Measurements from ENCODE around the gene TECR.

- TF ChIP-seq, protein P1, sequence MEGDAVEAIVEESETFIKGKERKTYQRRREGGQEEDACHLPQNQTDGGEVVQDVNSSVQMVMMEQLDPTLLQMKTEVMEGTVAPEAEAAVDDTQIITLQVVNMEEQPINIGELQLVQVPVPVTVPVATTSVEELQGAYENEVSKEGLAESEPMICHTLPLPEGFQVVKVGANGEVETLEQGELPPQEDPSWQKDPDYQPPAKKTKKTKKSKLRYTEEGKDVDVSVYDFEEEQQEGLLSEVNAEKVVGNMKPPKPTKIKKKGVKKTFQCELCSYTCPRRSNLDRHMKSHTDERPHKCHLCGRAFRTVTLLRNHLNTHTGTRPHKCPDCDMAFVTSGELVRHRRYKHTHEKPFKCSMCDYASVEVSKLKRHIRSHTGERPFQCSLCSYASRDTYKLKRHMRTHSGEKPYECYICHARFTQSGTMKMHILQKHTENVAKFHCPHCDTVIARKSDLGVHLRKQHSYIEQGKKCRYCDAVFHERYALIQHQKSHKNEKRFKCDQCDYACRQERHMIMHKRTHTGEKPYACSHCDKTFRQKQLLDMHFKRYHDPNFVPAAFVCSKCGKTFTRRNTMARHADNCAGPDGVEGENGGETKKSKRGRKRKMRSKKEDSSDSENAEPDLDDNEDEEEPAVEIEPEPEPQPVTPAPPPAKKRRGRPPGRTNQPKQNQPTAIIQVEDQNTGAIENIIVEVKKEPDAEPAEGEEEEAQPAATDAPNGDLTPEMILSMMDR (IDR thresholded peaks at IDR 0.05; ENCODE audit: insufficient read depth, low read length, poor library complexity, severe bottlenecking) = no peak
- TF ChIP-seq EZH2phosphoT487 (conservative IDR thresholded peaks at IDR 0.05; ENCODE audit: low read length) = no peak
Measured at GRCh38 chr19:14611051-14611450, 81.7 kb downstream of the TECR start.
